GM12891 (cell line): ENCODE results near the gene RMI2.

Source experiments
- POLR2AphosphoS5 ChIP-seq: IDR thresholded peaks from 2 replicates; pipeline ENCODE4 v1.6.1; 2011; ENCODE audit warnings: low read depth, low read length, control low read depth
- TAF1 ChIP-seq: IDR thresholded peaks from 2 replicates; pipeline ENCODE4 v1.6.1; 2011; ENCODE audit warnings: low read depth, low read length, control low read depth

GRCh38 chr16:11383481-11384183 lies 38.4 kb downstream of the RMI2 start:
- TF ChIP-seq TAF1 (no peak), POLR2AphosphoS5 (no peak)
